WTC11 (cell line): Measurements from ENCODE around the gene ZMYM5. TPM values are rescaled to one million over a fixed set of nuclear protein-coding genes. Genes with fewer than 3 reads are reported as not detected.

Experiments
- ATAC-seq: fragments of 200-7000 bp; cut with Tn5 transposase; 2 replicates; pipeline ENCODE4 v1.10.0; 2021; ENCODE audit warnings: mild to moderate bottlenecking, moderate library complexity
- CTCF ChIA-PET: fragments of 300-600 bp; sonication (Branson Sonifier 250); formaldehyde crosslinking; loops from one replicate; lab custom pipeline; 2021; ENCODE audit warnings: antibody characterized with exemption; lab: Charles Lee
- POLR2A ChIA-PET: fragments of 350-600 bp; sonication (Branson Sonifier 250); formaldehyde crosslinking; loops from one replicate; lab custom pipeline; 2021; ENCODE audit warnings: antibody characterized with exemption; lab: Charles Lee
- DNase-seq: peaks from one replicate; pipeline ENCODE4 v3.0.0; 2021; ENCODE audit warnings: low spot score
- H3K27ac Mint-ChIP-seq: 2 replicates; pipeline ENCODE4 v1.8.0; 2021; ENCODE audit warnings: mixed read lengths
- H3K27me3 Mint-ChIP-seq: 2 replicates; pipeline ENCODE4 v1.8.0; 2021; ENCODE audit warnings: low read depth, mild to moderate bottlenecking, moderate library complexity, mixed read lengths
- H3K36me3 Mint-ChIP-seq: 2 replicates; pipeline ENCODE4 v1.8.0; 2021; ENCODE audit warnings: mixed read lengths
- H3K4me1 Mint-ChIP-seq: 2 replicates; pipeline ENCODE4 v1.8.0; 2022; ENCODE audit warnings: mixed read lengths
- H3K4me3 Mint-ChIP-seq: 2 replicates; pipeline ENCODE4 v1.8.0; 2021; ENCODE audit warnings: mild to moderate bottlenecking, moderate library complexity, mixed read lengths
- H3K9me3 Mint-ChIP-seq: 2 replicates; pipeline ENCODE4 v1.8.0; 2021; ENCODE audit warnings: mixed read lengths
- ARID4B ChIP-seq: sonication (generic); formaldehyde crosslinking; IDR thresholded peaks from 2 replicates; pipeline ENCODE4 v1.8.0; 2023; ENCODE audit warnings: missing genetic modification reagents, mild to moderate bottlenecking, borderline replicate concordance
- ATF3 ChIP-seq: sonication (generic); formaldehyde crosslinking; conservative IDR thresholded peaks from 2 replicates; pipeline ENCODE4 v1.8.1; 2022; ENCODE audit warnings: mild to moderate bottlenecking, missing genetic modification reagents
- ATF6 ChIP-seq: sonication (generic); formaldehyde crosslinking; IDR thresholded peaks from 2 replicates; pipeline ENCODE4 v1.8.1; 2023; ENCODE audit warnings: mild to moderate bottlenecking, missing genetic modification reagents
- CDX4 ChIP-seq: fragments of 250-450 bp; sonication (Bioruptor Pico); IDR thresholded peaks from 2 replicates; pipeline ENCODE4 v1.9.0; 2021; ENCODE audit warnings: moderate library complexity, mild to moderate bottlenecking, inconsistent platforms, borderline replicate concordance
- CREM ChIP-seq: sonication (generic); formaldehyde crosslinking; IDR thresholded peaks from 2 replicates; pipeline ENCODE4 v1.8.1; 2022; ENCODE audit warnings: mild to moderate bottlenecking, missing genetic modification reagents, moderate library complexity
- E2F5 ChIP-seq: sonication (generic); formaldehyde crosslinking; IDR thresholded peaks from 2 replicates; pipeline ENCODE4 v1.8.1; 2022; ENCODE audit warnings: mild to moderate bottlenecking, moderate library complexity, missing genetic modification reagents
- ELF4 ChIP-seq: sonication (generic); formaldehyde crosslinking; IDR thresholded peaks from 2 replicates; pipeline ENCODE4 v1.8.1; 2022; ENCODE audit warnings: low read depth, mild to moderate bottlenecking, moderate library complexity, missing genetic modification reagents
- ESRRA ChIP-seq: sonication (generic); formaldehyde crosslinking; IDR thresholded peaks from 2 replicates; pipeline ENCODE4 v1.8.1; 2022; ENCODE audit warnings: mild to moderate bottlenecking, missing genetic modification reagents, borderline replicate concordance
- GTF2I ChIP-seq: fragments of 250-450 bp; sonication (Bioruptor Pico); conservative IDR thresholded peaks from 2 replicates; pipeline ENCODE4 v1.4.0; 2021; ENCODE audit warnings: mild to moderate bottlenecking
- HMGA2 ChIP-seq: fragments of 250-450 bp; sonication (Bioruptor Pico); IDR thresholded peaks from 2 replicates; pipeline ENCODE4 v1.4.0; 2021; ENCODE audit warnings: mild to moderate bottlenecking, moderate library complexity
- MLX ChIP-seq: sonication (generic); formaldehyde crosslinking; IDR thresholded peaks from 2 replicates; pipeline ENCODE4 v1.8.1; 2023; ENCODE audit warnings: mild to moderate bottlenecking, missing genetic modification reagents, moderate library complexity
- NFE2L1 ChIP-seq: sonication (generic); formaldehyde crosslinking; IDR thresholded peaks from 2 replicates; pipeline ENCODE4 v1.8.1; 2023; ENCODE audit warnings: missing genetic modification reagents
- NR1H2 ChIP-seq: sonication (generic); formaldehyde crosslinking; IDR thresholded peaks from 2 replicates; pipeline ENCODE4 v1.9.0; 2021; ENCODE audit warnings: mild to moderate bottlenecking, moderate library complexity, missing genetic modification reagents
- NR2C2 ChIP-seq: sonication (generic); formaldehyde crosslinking; IDR thresholded peaks from 2 replicates; pipeline ENCODE4 v1.8.0; 2022; ENCODE audit warnings: mild to moderate bottlenecking, missing genetic modification reagents
- NR3C1 ChIP-seq: sonication (generic); formaldehyde crosslinking; conservative IDR thresholded peaks from 2 replicates; pipeline ENCODE4 v1.8.1; 2023; ENCODE audit warnings: low read depth, mild to moderate bottlenecking, missing genetic modification reagents
- SMAD3 ChIP-seq: sonication (generic); formaldehyde crosslinking; IDR thresholded peaks from 2 replicates; pipeline ENCODE4 v1.8.0; 2022; ENCODE audit warnings: missing genetic modification reagents, mild to moderate bottlenecking, borderline replicate concordance
- SP1 ChIP-seq: sonication (generic); formaldehyde crosslinking; conservative IDR thresholded peaks from 2 replicates; pipeline ENCODE4 v1.8.1; 2022; ENCODE audit warnings: missing genetic modification reagents
- TEAD1 ChIP-seq: sonication (generic); formaldehyde crosslinking; IDR thresholded peaks from 2 replicates; pipeline ENCODE4 v1.8.0; 2022; ENCODE audit warnings: mild to moderate bottlenecking, missing genetic modification reagents
- ZBTB21 ChIP-seq: sonication (generic); formaldehyde crosslinking; IDR thresholded peaks from 2 replicates; pipeline ENCODE4 v1.8.1; 2023; ENCODE audit warnings: mild to moderate bottlenecking, missing genetic modification reagents, borderline replicate concordance
- ZNF512 ChIP-seq: sonication (generic); formaldehyde crosslinking; IDR thresholded peaks from 2 replicates; pipeline ENCODE4 v1.8.1; 2022; ENCODE audit warnings: missing genetic modification reagents, borderline replicate concordance
- ZNF532 ChIP-seq: fragments of 250-450 bp; sonication (Bioruptor Pico); IDR thresholded peaks from 2 replicates; pipeline ENCODE4 v1.9.0; 2021; ENCODE audit warnings: mild to moderate bottlenecking, borderline replicate concordance
- ZNF671 ChIP-seq: fragments of 250-450 bp; sonication (Bioruptor Pico); IDR thresholded peaks from 2 replicates; pipeline ENCODE4 v1.8.0; 2021; ENCODE audit warnings: mild to moderate bottlenecking
- total RNA-seq: library from RNA; stranded (reverse); gene quantifications from 3 replicates; pipeline ENCODE4 v1.2.3, GENCODE V29; 2021

ZMYM5 gene
- total RNA-seq, 1 experiment from 2014 or later, result 10.3 TPM

- H3K36me3 Mint-ChIP-seq, result peaks cover 10% of the 10 kb centered on the region
- no peak overlapping the region; the same call in 1 of the 2 replicates for H3K27ac Mint-ChIP-seq
- ChIA-PET POLR2A (no interaction called here), CTCF (no interaction called here)
- TF ChIP-seq ELF4 (CRISPR knock-in tag), result no peak
- no peak for TF ChIP-seq NR3C1 (CRISPR knock-in tag)
- no peak for TF ChIP-seq NR1H2 (CRISPR knock-in tag)
- TF ChIP-seq HMGA2 (CRISPR knock-in tag), result no peak
- TF ChIP-seq ZNF512 (CRISPR knock-in tag), result no peak
- TF ChIP-seq TEAD1 (CRISPR knock-in tag), result no peak
- TF ChIP-seq SP1, result no peak
- TF ChIP-seq MLX (CRISPR knock-in tag), result no peak
- TF ChIP-seq NFE2L1 (CRISPR knock-in tag), result no peak
- no peak for TF ChIP-seq ZBTB21 (CRISPR knock-in tag)
- TF ChIP-seq ZNF671 (CRISPR knock-in tag), result no peak
- no peak for TF ChIP-seq E2F5 (CRISPR knock-in tag)
- no peak for TF ChIP-seq ZNF532 (CRISPR knock-in tag)
- no peak for TF ChIP-seq ESRRA (CRISPR knock-in tag)
- no peak for TF ChIP-seq CDX4 (CRISPR knock-in tag)
- ATAC-seq (no peak), DNase-seq (no peak)
- H3K4me3 Mint-ChIP-seq, result no peak overlapping the region
- no peaks in the 10 kb centered on the region for H3K4me1 Mint-ChIP-seq
- H3K27me3 Mint-ChIP-seq, result no peaks in the 10 kb centered on the region
- no peaks in the 10 kb centered on the region; the same call in 1 of the 2 replicates for H3K9me3 Mint-ChIP-seq
Measured at GRCh38 chr13:19810151-19810550, 53.3 kb downstream of the ZMYM5 start.

- H3K36me3 Mint-ChIP-seq, result 0 out of 2 replicates have a peak, but pooled peaks cover 3% of the 10 kb centered on the region
- POLR2A ChIA-PET, result no interaction called here
- H3K4me3 Mint-ChIP-seq, result no peak overlapping the region
- no peak for ATAC-seq
- no peaks in the 10 kb centered on the region for H3K4me1 Mint-ChIP-seq
- no peak overlapping the region for H3K27ac Mint-ChIP-seq
- DNase-seq, result no peak
- no peaks in the 10 kb centered on the region for H3K27me3 Mint-ChIP-seq
- no peaks in the 10 kb centered on the region for H3K9me3 Mint-ChIP-seq
- CTCF ChIA-PET, result no interaction called here
- TF ChIP-seq SMAD3 (no peak), NR2C2 (CRISPR knock-in tag) (no peak), GTF2I (CRISPR knock-in tag) (no peak), ATF3 (CRISPR knock-in tag) (no peak), ATF6 (CRISPR knock-in tag) (no peak), ARID4B (CRISPR knock-in tag) (no peak), CREM (no peak)
Measured at GRCh38 chr13:19805765-19806164, 57.7 kb downstream of the ZMYM5 start.
